UCSD-AML1 (cell line): ENCODE data around the gene HSPA12A.

ENCODE experiments used
- DNase-seq: peaks from one replicate; lab custom pipeline; 2025; ENCODE audit not compliant: unreplicated experiment; lab: John Stamatoyannopoulos, UW

Gene HSPA12A

DNA sequence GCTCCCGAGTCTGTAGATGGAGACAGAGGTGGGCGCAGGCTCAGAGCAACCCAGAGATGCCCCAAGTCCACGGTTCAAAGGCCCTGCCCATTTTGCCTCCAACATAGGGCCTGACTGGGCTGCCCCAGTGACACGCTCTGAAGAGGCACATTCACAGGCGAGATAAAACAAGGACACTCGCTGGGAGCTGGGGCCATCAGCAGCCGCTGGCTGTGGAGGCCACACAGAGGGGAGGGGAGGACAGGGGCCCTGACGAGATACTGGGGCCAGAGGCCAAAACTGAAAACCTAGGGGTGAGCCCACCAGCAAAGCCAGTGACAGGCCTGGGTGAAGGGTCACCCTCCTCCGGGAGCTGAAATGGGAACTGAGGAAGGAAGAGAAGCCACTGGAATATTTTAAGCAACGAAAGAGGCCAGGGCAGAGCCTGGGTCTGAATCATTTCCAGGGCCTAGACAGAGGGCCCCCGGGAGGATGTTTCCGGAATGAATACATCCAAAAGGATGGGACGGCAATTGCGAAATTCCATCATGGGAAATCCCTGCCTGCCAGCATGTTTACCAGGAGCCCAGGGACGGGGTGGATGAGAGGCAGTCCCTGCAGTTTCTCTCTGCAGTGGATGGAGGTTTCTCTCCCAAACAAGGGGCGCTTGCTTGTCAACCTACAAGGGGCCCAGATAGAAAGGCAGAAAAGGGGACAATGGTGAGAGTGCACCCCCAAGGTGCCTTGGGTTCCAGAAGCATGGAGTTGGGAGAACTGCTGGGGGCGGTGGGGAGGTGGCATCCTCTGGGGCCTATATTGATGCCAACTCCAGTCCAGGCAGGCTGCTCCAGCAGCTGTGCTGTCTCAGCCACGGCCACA lies 29.0 kb upstream of the HSPA12A start:
- no peak for DNase-seq

GRCh38 chr10:116770281-116770680 lies 27.9 kb upstream of the HSPA12A start:
- DNase-seq = no peak

DNA sequence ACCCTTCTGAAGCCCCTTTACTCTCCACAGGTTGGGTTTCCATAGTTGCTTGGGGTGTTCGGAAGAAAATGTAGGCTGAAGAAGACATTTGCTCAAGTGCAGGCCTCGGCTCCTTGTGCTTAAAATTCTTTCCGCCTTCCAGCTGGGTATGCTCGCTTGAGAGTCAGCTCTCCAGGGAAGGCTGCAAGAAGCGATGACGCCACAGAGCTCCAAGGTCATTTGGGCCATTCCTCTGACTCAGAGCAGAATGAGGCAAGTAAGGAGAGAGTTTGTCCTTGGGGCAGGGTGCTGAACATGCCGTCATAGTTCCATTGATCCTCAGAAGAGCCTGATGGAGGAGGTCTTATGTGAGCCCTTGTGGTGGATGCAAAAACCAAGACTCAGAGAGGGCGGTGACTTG lies 27.4 kb upstream of the HSPA12A start:
- DNase-seq = no peak

DNA sequence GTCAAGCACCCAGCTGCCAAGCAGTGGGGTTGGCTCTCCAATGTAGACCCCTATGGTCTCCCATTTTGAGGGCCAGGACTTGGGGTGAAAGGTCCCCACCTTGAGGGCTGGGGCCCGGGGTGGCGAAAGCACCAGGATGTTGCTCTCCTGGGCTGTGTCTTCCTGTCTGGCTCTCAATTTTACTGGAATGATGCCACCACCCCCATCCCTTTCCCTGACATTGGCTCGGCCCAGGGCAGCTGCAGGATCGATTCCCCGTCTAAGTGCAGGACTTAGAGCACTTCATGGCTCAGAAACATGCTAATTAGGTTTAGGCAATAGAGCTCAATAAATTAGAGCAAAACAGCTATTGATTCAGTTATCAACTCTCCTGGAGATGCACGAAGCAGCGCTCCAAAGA lies 27.0 kb upstream of the HSPA12A start:
- no peak for DNase-seq

GRCh38 chr10:116768786-116769185 lies 26.4 kb upstream of the HSPA12A start:
- DNase-seq = no peak

DNA sequence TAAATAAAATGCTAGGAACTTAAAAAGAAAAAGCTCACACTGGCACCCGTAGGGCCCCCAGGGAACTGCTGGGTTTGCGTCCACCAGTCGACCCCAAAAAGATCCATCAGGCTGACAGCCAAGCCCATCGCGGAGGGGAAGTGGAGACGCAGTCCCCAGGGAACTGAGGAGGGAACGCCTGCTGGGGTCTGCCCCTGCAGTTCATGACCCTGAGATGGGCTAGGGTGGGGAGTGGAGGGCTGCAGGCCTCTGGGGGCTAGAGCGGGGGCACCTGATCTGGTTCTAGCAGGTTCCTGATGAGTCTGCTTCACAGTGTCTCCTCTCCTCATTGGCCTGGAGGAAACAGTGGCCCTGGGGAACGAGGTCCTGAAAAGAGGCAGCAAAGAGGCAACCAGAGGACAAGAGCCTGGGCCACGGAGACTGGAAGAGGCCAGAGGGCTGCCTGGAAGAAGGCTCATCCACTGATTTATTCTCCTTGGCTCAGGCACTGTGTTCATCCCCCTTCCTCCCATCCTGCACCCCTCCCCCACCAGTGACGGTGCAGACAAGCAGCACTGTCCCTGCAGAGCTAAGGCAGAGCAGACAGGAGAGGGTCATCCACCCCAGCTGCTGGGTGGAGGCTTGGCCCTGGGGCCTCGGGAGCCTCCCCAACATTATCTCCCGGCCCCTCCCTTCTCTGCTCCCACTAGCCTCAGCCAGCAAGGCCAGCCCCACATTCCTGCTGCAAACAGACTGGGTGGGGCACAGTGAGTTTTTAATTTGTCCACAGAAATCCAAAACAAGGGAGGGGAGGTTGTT lies 24.7 kb upstream of the HSPA12A start:
- DNase-seq = no peak

DNA sequence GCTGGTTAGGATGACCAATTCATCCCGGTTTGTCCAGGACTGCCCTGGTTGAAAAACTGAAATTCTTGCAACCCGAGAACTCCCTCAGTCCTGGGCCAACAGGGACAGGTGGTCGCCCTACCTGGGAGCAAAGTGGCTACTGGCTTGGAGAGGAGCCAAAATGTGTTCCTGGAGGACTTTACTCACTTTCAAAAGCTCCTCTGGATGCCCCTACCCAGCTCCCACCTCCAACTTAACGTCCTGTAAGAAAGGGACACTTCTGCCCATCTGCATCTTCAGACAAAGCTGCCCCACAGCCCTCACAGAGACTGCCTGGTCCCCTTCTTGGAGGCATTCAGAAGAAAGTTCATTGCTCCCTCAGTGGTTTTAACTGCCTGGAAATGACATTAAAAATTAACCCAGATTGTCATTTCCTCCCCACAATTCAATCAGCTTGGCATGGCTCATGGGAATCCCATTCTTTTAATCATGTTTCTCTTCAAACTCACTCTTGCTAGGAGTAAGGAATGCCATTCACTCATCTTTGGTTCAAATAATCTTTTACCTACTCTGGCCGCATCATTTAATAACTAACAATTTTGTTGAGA lies 24.0 kb upstream of the HSPA12A start:
- DNase-seq = no peak

DNA sequence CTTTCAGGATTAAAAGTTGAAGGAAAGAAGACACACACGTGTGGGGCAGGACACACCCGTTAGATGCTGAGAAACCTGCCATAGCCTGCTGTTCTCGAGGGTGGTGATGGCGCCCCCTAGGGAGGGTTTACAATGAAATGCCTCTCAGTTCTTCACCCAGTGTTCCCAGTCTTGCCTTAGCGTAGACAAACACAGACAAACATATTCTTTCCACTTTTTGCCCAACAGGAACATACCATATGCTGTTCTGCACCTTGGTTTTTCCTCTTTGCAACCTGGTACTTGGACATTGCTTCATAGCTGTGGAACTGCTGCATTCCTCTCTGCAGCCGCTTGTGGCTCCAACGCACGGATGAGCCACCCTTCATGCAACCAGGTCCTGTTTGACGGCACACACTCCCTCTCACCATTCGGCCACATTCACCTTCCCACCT lies 23.3 kb upstream of the HSPA12A start:
- DNase-seq = no peak

GRCh38 chr10:116764979-116765378 lies 22.6 kb upstream of the HSPA12A start:
- DNase-seq = no peak

GRCh38 chr10:116763440-116763839 lies 21.1 kb upstream of the HSPA12A start:
- DNase-seq = no peak

DNA sequence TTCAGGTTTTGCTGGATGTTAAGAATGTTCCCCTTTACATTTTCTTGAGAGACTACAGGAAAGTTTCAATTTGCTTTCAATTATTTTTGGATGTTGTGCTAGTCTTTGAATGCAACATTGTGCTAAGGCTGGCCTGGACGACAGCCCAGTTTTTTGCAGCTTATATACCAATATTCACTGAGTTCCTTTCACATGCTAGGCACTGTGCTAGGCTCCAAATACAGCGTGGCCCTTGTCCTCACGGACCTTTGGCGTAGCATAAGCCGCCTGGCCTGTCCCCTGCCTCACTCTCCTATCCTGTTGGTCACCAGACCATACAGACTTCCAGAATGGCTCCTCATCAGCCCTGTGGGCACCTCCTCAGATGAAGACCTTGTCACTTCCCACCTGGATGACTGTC lies 19.5 kb upstream of the HSPA12A start:
- no peak for DNase-seq

GRCh38 chr10:116760919-116761318 lies 18.6 kb upstream of the HSPA12A start:
- DNase-seq = no peak

GRCh38 chr10:116757246-116757645 lies 14.9 kb upstream of the HSPA12A start:
- DNase-seq = no peak

GRCh38 chr10:116756277-116756676 lies 13.9 kb upstream of the HSPA12A start:
- no peak for DNase-seq

DNA sequence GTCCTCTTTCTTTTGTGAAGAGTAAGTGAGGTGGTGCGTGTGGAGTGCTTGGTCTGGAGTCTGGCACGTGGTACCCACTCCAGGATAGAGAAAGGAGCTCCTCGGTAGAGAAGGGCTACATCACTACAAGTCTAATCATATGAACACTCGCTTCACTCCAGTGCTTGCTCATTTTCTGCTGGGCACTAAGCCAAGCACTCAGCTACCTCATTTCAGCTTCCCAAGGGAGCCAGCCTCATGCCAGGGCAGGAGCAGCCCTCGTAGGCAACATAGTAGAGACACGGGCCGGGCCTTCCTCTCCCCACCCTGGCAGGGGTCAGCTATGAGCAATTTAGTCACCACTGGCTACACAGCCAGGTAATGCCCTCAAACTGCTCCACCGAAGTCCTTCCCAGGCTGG lies 11.4 kb upstream of the HSPA12A start:
- no peak for DNase-seq

DNA sequence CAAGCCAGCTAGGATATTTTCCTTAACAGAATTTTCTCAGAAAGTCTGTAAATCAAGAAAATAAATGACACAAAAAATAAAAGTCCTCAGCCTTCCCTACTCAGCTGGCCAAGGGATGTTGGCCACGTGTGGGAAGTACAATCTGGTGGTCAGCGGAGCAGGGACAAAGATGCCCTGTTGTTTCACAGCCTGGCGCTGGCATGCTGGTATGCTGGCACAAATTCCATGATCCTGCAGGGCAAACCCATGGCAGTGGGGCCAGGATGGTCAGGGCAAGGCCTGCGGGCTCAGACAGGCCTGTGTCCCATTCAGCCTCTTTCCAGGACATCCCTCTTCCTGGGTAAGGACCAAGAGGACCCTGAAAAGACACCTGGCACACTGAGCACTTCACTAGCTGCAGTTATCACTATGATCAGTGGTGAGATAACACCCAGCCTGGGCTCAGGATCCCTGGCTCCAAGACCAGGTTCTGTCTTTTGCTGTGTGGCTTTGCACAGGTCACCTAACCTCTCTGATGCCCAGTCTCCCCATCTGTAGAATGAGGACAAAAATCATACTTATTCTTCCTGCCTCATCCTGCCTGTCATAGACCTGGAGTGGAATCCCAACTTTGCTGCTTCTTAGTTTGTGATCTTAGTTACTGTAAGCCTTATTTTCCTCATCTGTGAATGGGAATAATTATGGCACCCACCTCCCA lies 10.8 kb upstream of the HSPA12A start:
- no peak for DNase-seq

- no peak for DNase-seq
Measured at GRCh38 chr10:116752563-116752962, 10.2 kb upstream of the HSPA12A start.

DNA sequence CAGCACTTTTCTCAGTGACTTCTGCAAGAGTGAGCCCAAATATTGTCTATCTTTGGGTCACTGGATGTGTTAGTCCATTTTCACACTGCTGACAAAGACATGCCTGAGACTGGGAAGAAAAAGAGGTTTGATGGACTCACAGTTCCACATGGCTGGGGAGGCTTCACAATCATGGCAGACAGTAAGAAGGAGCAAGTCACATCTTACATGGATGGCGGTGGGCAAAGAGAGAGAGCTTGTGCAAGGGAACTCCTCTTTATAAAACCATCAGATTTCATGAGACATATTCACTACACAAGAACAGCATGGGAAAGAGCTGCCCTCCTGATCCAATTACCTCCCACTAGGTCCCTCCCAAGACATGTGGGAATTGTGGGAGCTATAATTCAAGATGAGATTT lies 6.1 kb upstream of the HSPA12A start:
- no peak for DNase-seq

GRCh38 chr10:116748041-116748440 lies 5.7 kb upstream of the HSPA12A start:
- no peak for DNase-seq

DNA sequence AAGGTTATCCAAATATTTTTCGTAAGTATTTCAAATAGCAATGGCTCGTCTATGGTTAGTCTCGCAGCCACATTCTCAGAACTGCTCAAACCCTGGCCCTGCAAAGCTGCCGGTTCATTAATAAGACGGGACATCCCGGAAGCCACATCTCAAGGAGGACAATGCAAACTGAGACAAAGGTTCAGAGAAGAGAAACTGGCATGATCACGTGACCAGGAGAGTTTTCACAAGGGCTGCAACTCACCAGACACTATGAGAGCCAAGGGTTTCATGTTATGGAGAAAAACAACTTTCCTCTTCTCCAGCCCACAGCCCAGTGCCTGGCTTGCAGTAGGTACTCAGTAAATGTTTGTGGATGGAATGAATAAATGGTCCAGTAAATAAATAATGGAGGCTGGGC lies 5.0 kb upstream of the HSPA12A start:
- no peak for DNase-seq

DNA sequence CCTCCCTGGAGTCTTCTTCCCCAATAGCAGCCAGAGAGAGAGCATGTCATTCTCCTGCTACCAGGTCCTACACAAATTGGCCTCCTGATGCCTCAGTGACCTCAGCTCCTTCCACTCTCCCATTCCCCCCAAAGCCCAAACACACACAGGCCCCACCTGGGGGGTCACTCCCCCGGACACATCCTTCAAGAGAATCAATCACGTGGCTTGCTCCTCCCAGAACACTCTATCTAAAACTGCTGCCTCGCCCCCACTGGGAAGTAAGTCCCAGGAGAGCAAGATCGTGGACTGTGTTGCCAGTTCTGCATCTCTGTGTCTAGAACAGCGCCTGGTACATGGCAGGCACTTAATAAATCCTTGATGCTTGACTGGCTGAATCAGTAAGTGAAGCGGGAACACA lies 2.5 kb upstream of the HSPA12A start:
- DNase-seq = no peak
